ENCODE results near the gene NOS1.
"Not testable (repeated sequence)": the region's sequence is repeated elsewhere in the genome, so short reads cannot be mapped to it uniquely, and the experiment has no call there.

NOS1 gene

GRCh38 chr12:117243488-117243887, 117.9 kb downstream of the NOS1 start:
- DNase-seq = no peak

GRCh38 chr12:117241697-117242096, 119.7 kb downstream of the NOS1 start:
- DNase-seq = no peak

GRCh38 chr12:117240081-117240755, 121.2 kb downstream of the NOS1 start:
- DNase-seq = no peak

- DNase-seq = peak; percentile 91
These were observed 124.9 kb downstream of the NOS1 start for GRCh38 chr12:117236456-117237001.

GRCh38 chr12:117235261-117235660, 126.2 kb downstream of the NOS1 start:
- no peak for DNase-seq

GRCh38 chr12:117234441-117234840, 127.0 kb downstream of the NOS1 start:
- no peak for DNase-seq

- DNase-seq = no peak
These were observed 129.7 kb downstream of the NOS1 start for GRCh38 chr12:117231750-117232149.

- DNase-seq = no peak
These were observed 133.2 kb downstream of the NOS1 start for GRCh38 chr12:117228239-117228638.

GRCh38 chr12:117227000-117227653, 134.3 kb downstream of the NOS1 start:
- DNase-seq = no peak

- no peak for DNase-seq
These were observed 134.9 kb downstream of the NOS1 start for GRCh38 chr12:117226505-117226904.

- no peak for DNase-seq
These were observed 136.2 kb downstream of the NOS1 start for GRCh38 chr12:117225179-117225578.

- DNase-seq = not testable (repeated sequence)
These were observed 140.5 kb downstream of the NOS1 start for GRCh38 chr12:117220947-117221346.

GRCh38 chr12:117218149-117218548, 143.3 kb downstream of the NOS1 start:
- DNase-seq = no peak

GRCh38 chr12:117216686-117217085, 144.7 kb downstream of the NOS1 start:
- DNase-seq = no peak

GRCh38 chr12:117214797-117215196, 146.6 kb downstream of the NOS1 start:
- DNase-seq = no peak

- no peak for DNase-seq
These were observed 148.1 kb downstream of the NOS1 start for GRCh38 chr12:117213295-117213808.

GRCh38 chr12:117212563-117213190, 148.7 kb downstream of the NOS1 start:
- DNase-seq = peak; percentile 84

- no peak for DNase-seq
These were observed 151.0 kb downstream of the NOS1 start for GRCh38 chr12:117210266-117210918.

GRCh38 chr12:117209626-117210025, 151.8 kb downstream of the NOS1 start:
- no peak for DNase-seq

- no peak for DNase-seq
These were observed 152.5 kb downstream of the NOS1 start for GRCh38 chr12:117208811-117209455.

- no peak for DNase-seq
These were observed 153.2 kb downstream of the NOS1 start for GRCh38 chr12:117208206-117208605.

- no peak for DNase-seq
These were observed 153.8 kb downstream of the NOS1 start for GRCh38 chr12:117207675-117208074.

GRCh38 chr12:117202556-117202955, 158.9 kb downstream of the NOS1 start:
- DNase-seq = no peak
